Measurements from ENCODE around the gene POPDC3. TPM values are rescaled to one million over a fixed set of nuclear protein-coding genes. Genes with fewer than 3 reads are reported as not detected.
"Not testable (repeated sequence)": the region's sequence is repeated elsewhere in the genome, so short reads cannot be mapped to it uniquely, and the experiment has no call there.

Gene POPDC3
- total RNA-seq, 4 donors from 2014 or later: 0.35 to 0.79 TPM; not detected in 2

- Histone ChIP-seq H3K27ac (no peak overlapping the region), H3K9me3 (no peaks in the 10 kb centered on the region), H3K4me3 (no peak overlapping the region), H3K27me3 (peaks cover 0 to 10% of the 10 kb centered on the region in 2 donors), H3K36me3 (no peaks in the 10 kb centered on the region), H3K4me1 (peaks cover 0 to 6% of the 10 kb centered on the region in 2 donors)
- DNase-seq: no peak
- TF ChIP-seq POLR2A (IDR thresholded peaks at IDR 0.05) (no peak), CTCF (IDR thresholded peaks at IDR 0.05) (no peak)
- intact Hi-C loops (cut with DNase I; ENCODE audit: low total_unique reads): no loop called here
Observed at GRCh38 chr6:105178636-105179035, 1.2 kb downstream of the POPDC3 start.

GRCh38 chr6:105178110-105178509, 1.7 kb downstream of the POPDC3 start:
- peaks cover 0 to 10% of the 10 kb centered on the region in 2 donors for H3K27me3 ChIP-seq
- TF ChIP-seq POLR2A (IDR thresholded peaks at IDR 0.05): no peak
- no peak for TF ChIP-seq CTCF (IDR thresholded peaks at IDR 0.05)
- DNase-seq: no peak

GRCh38 chr6:105177556-105177955, 2.3 kb downstream of the POPDC3 start:
- no peak overlapping the region for H3K4me3 ChIP-seq

More at GRCh38 chr6:105178110-105178509, 1.7 kb downstream of the POPDC3 start:
- Histone ChIP-seq H3K36me3 (no peaks in the 10 kb centered on the region), H3K4me1 (peaks cover 0 to 6% of the 10 kb centered on the region in 2 donors), H3K27ac (no peak overlapping the region), H3K4me3 (no peak overlapping the region), H3K9me3 (no peaks in the 10 kb centered on the region)
- intact Hi-C loops (cut with DNase I; ENCODE audit: low total_unique reads): no loop called here

GRCh38 chr6:105174512-105174911, 5.3 kb downstream of the POPDC3 start:
- DNase-seq: no peak
- H3K9me3 ChIP-seq: no peaks in the 10 kb centered on the region
- peaks cover 0 to 5% of the 10 kb centered on the region in 2 donors for H3K4me1 ChIP-seq
- TF ChIP-seq CTCF (IDR thresholded peaks at IDR 0.05) (no peak), POLR2A (IDR thresholded peaks at IDR 0.05) (no peak)
- no peaks in the 10 kb centered on the region for H3K36me3 ChIP-seq
- no peak overlapping the region for H3K4me3 ChIP-seq
- no peak overlapping the region for H3K27ac ChIP-seq
- no peaks in the 10 kb centered on the region for H3K27me3 ChIP-seq
- intact Hi-C loops (cut with DNase I; ENCODE audit: low total_unique reads): no loop called here

More at GRCh38 chr6:105177556-105177955, 2.3 kb downstream of the POPDC3 start:
- TF ChIP-seq CTCF (IDR thresholded peaks at IDR 0.05): no peak
- TF ChIP-seq POLR2A (IDR thresholded peaks at IDR 0.05): no peak
- H3K4me1 ChIP-seq: peaks cover 0 to 6% of the 10 kb centered on the region in 2 donors
- no peaks in the 10 kb centered on the region for H3K36me3 ChIP-seq
- peaks cover 0 to 8% of the 10 kb centered on the region in 2 donors for H3K27me3 ChIP-seq
- DNase-seq: no peak
- H3K9me3 ChIP-seq: no peaks in the 10 kb centered on the region
- intact Hi-C loops (cut with DNase I; ENCODE audit: low total_unique reads): no loop called here
- no peak overlapping the region for H3K27ac ChIP-seq

GRCh38 chr6:105172515-105172914, 7.3 kb downstream of the POPDC3 start:
- H3K27me3 ChIP-seq; H3K27ac ChIP-seq; H3K36me3 ChIP-seq; H3K4me3 ChIP-seq; intact Hi-C loops (cut with DNase I; ENCODE audit: low total_unique reads); H3K4me1 ChIP-seq; H3K9me3 ChIP-seq; DNase-seq: not testable (repeated sequence)

- Histone ChIP-seq H3K27me3 (no peaks in the 10 kb centered on the region), H3K27ac (no peak overlapping the region), H3K9me3 (no peaks in the 10 kb centered on the region), H3K4me1 (no peaks in the 10 kb centered on the region), H3K4me3 (no peak overlapping the region), H3K36me3 (no peaks in the 10 kb centered on the region)
- intact Hi-C loops (cut with DNase I; ENCODE audit: low total_unique reads): no loop called here
- DNase-seq: no peak
- TF ChIP-seq CTCF (IDR thresholded peaks at IDR 0.05) (no peak), POLR2A (IDR thresholded peaks at IDR 0.05) (no peak)
Observed at GRCh38 chr6:105170059-105170458, 9.8 kb downstream of the POPDC3 start.
